IMR-90 (cell line): ENCODE measurements around the gene MLLT10. TPM values are rescaled to one million over a fixed set of nuclear protein-coding genes. Genes with fewer than 3 reads are reported as not detected.
"Not testable (repeated sequence)": the region's sequence is repeated elsewhere in the genome, so short reads cannot be mapped to it uniquely, and the experiment has no call there.

ENCODE experiments used
- ATAC-seq: fragments of 200-7000 bp; cut with Tn5 transposase; 2 replicates; pipeline ENCODE4 v1.9.1; 2020; ENCODE audit warnings: low read depth, mild to moderate bottlenecking, moderate library complexity
- BruUV-seq: library from RNA; stranded (reverse); fragments of 400-500 nt; replicated peaks from 2 replicates; lab custom pipeline; 2021; lab: Mats Ljungman, UMichigan
- CTCF ChIA-PET: fragments of 300-600 bp; formaldehyde crosslinking; extraction: SDS; loops from one replicate; lab custom pipeline; 2021; ENCODE audit warnings: antibody characterized with exemption; lab: Yijun Ruan, JAX
- POLR2A ChIA-PET: fragments of 300-600 bp; sonication (Branson Sonifier 250); formaldehyde crosslinking; loops from one replicate; lab custom pipeline; 2022; ENCODE audit warnings: antibody characterized with exemption; ENCODE audit not compliant: unreplicated experiment; lab: Charles Lee
- DNase-seq: peaks from one replicate; pipeline ENCODE4 v3.0.0; 2013
- H2AFZ ChIP-seq: replicated peaks from 2 replicates; pipeline ENCODE3; 2013; ENCODE audit warnings: low read length, mild to moderate bottlenecking; ENCODE audit not compliant: poor library complexity
- H2AK5ac ChIP-seq: 2 replicates; pipeline ENCODE4 v1.6.1; 2013; ENCODE audit warnings: low read depth, low read length, inconsistent platforms
- H2AK9ac ChIP-seq: replicated peaks from 2 replicates; pipeline ENCODE3; 2013; ENCODE audit warnings: mild to moderate bottlenecking, low read depth, low read length, moderate library complexity; ENCODE audit not compliant: poor library complexity
- H2BK120ac ChIP-seq: 2 replicates; pipeline ENCODE4 v1.6.1; 2013; ENCODE audit warnings: low read depth, low read length, inconsistent platforms
- H2BK15ac ChIP-seq: 3 replicates; pipeline ENCODE4 v1.6.1; 2013; ENCODE audit warnings: low read depth, low read length, inconsistent platforms
- H2BK20ac ChIP-seq: 2 replicates; pipeline ENCODE4 v1.6.1; 2013; ENCODE audit warnings: low read depth, mild to moderate bottlenecking, inconsistent platforms, low read length, moderate library complexity
- H2BK5ac ChIP-seq: 2 replicates; pipeline ENCODE4 v1.6.1; 2013; ENCODE audit warnings: mild to moderate bottlenecking, low read depth, low read length, inconsistent platforms; ENCODE audit not compliant: poor library complexity, severe bottlenecking
- H3K14ac ChIP-seq: replicated peaks from 2 replicates; pipeline ENCODE4 v1.6.1; 2013; ENCODE audit warnings: low read depth, low read length, inconsistent platforms
- H3K18ac ChIP-seq: 2 replicates; pipeline ENCODE4 v1.6.1; 2013; ENCODE audit warnings: low read depth, low read length, control low read depth
- H3K23ac ChIP-seq: 2 replicates; pipeline ENCODE4 v1.6.1; 2013; ENCODE audit warnings: low read depth, low read length, inconsistent platforms
- H3K27ac ChIP-seq: 2 replicates; pipeline ENCODE4 v1.5.1; 2013; ENCODE audit warnings: mild to moderate bottlenecking, control low read depth, low read length; ENCODE audit not compliant: insufficient read depth
- H3K27me3 ChIP-seq: 2 replicates; pipeline ENCODE4 v1.6.1; 2013; ENCODE audit warnings: low read length; ENCODE audit not compliant: control insufficient read depth, insufficient read depth
- H3K36me3 ChIP-seq: 2 replicates; pipeline ENCODE4 v1.6.1; 2013; ENCODE audit warnings: low read length, mixed read lengths; ENCODE audit not compliant: control insufficient read depth, insufficient read depth
- H3K4ac ChIP-seq: 2 replicates; pipeline ENCODE4 v1.6.1; 2013; ENCODE audit warnings: low read depth, low read length, inconsistent platforms
- H3K4me1 ChIP-seq: 2 replicates; pipeline ENCODE4 v1.6.1; 2013; ENCODE audit warnings: low read length, mixed read lengths; ENCODE audit not compliant: control insufficient read depth, insufficient read depth
- H3K4me2 ChIP-seq: 2 replicates; pipeline ENCODE4 v1.6.1; 2013; ENCODE audit warnings: low read depth, mild to moderate bottlenecking, control low read depth, low read length, moderate library complexity
- H3K4me3 ChIP-seq: 2 replicates; pipeline ENCODE4 v1.5.1; 2013; ENCODE audit warnings: low read depth, mild to moderate bottlenecking, control low read depth, low read length, moderate library complexity; ENCODE audit not compliant: insufficient read depth
- H3K56ac ChIP-seq: 2 replicates; pipeline ENCODE4 v1.6.1; 2013; ENCODE audit warnings: low read length, inconsistent platforms; ENCODE audit not compliant: insufficient read depth; ENCODE audit errors: extremely low read depth
- H3K79me1 ChIP-seq, 2 experiments: 2 replicates each; pipeline ENCODE4 v1.6.1; 2013; ENCODE audit warnings: low read length in 2 of 2, inconsistent platforms in 1 of 2, low read depth in 1 of 2
- H3K9ac ChIP-seq: 2 replicates; pipeline ENCODE4 v1.6.1; 2013; ENCODE audit warnings: low read depth, low read length, control low read depth
- H3K9me1 ChIP-seq: 2 replicates; pipeline ENCODE4 v1.6.1; 2013; ENCODE audit warnings: low read length, inconsistent platforms; ENCODE audit not compliant: insufficient read depth
- H3K9me3 ChIP-seq: 2 replicates; pipeline ENCODE4 v1.6.1; 2013; ENCODE audit warnings: low read length; ENCODE audit not compliant: control insufficient read depth, insufficient read depth
- H4K20me1 ChIP-seq: 2 replicates; pipeline ENCODE4 v1.6.1; 2013; ENCODE audit warnings: low read length, inconsistent platforms; ENCODE audit not compliant: insufficient read depth
- H4K5ac ChIP-seq: 2 replicates; pipeline ENCODE4 v1.6.1; 2013; ENCODE audit warnings: mild to moderate bottlenecking, low read depth, low read length, control low read depth
- H4K8ac ChIP-seq, 2 experiments: 2 replicates each; pipeline ENCODE4 v1.6.1; 2013; ENCODE audit warnings: low read depth in 2 of 2, low read length in 2 of 2, control low read depth in 1 of 2, inconsistent platforms in 1 of 2
- H4K91ac ChIP-seq: 2 replicates; pipeline ENCODE4 v1.6.1; 2013; ENCODE audit warnings: low read depth, low read length, inconsistent platforms; ENCODE audit not compliant: insufficient read depth
- CEBPB ChIP-seq: IDR thresholded peaks from 2 replicates; pipeline ENCODE4 v1.6.1; 2012; ENCODE audit warnings: low read depth, low read length, improper control_type of control experiment
- FOS ChIP-seq: fragments of 150-350 bp; IDR thresholded peaks from 2 replicates; pipeline ENCODE4 v1.6.1; 2016; ENCODE audit warnings: low read depth, low read length
- MAFK ChIP-seq: IDR thresholded peaks from 2 replicates; pipeline ENCODE4 v1.6.1; 2012; ENCODE audit warnings: low read depth, low read length, improper control_type of control experiment
- MAZ ChIP-seq: IDR thresholded peaks from 2 replicates; pipeline ENCODE4 v1.6.1; 2012; ENCODE audit warnings: low read depth, mild to moderate bottlenecking, low read length, improper control_type of control experiment, moderate library complexity, borderline replicate concordance
- MXI1 ChIP-seq: IDR thresholded peaks from 2 replicates; pipeline ENCODE4 v1.6.1; 2012; ENCODE audit warnings: low read depth, mild to moderate bottlenecking, low read length, moderate library complexity, borderline replicate concordance
- NFE2L2 ChIP-seq: fragments of 150-350 bp; IDR thresholded peaks from 2 replicates; pipeline ENCODE4 v1.6.1; 2016; ENCODE audit warnings: low read depth, mild to moderate bottlenecking, low read length
- RCOR1 ChIP-seq: IDR thresholded peaks from 2 replicates; pipeline ENCODE4 v1.6.1; 2012; ENCODE audit warnings: mild to moderate bottlenecking, low read length, improper control_type of control experiment; ENCODE audit not compliant: insufficient replicate concordance
- RFX5 ChIP-seq: IDR thresholded peaks from 2 replicates; pipeline ENCODE4 v1.8.0; 2012; ENCODE audit warnings: low read depth, mild to moderate bottlenecking, low read length, moderate library complexity
- SMC3 ChIP-seq: fragments of 150-350 bp; IDR thresholded peaks from 2 replicates; pipeline ENCODE4 v1.6.1; 2016; ENCODE audit warnings: low read depth, mild to moderate bottlenecking, antibody characterized with exemption, low read length, moderate library complexity
- USF2 ChIP-seq: fragments of 150-350 bp; IDR thresholded peaks from 2 replicates; pipeline ENCODE4 v1.6.1; 2017; ENCODE audit warnings: mild to moderate bottlenecking, antibody characterized with exemption, low read length, low read depth
- WGBS, 2 experiments: methylation state at CpG; one replicate each; pipeline versions ENCODE4 v1.1.5 to v1.1.7; 2013; ENCODE audit warnings: missing lambda C conversion rate in 2 of 2; ENCODE audit not compliant: insufficient read length in 1 of 2; ENCODE audit errors: extremely low coverage in 2 of 2; 5-methylcytosine and 5-hydroxymethylcytosine counted together
- dilution Hi-C: fragments of 300-500 bp; cut with HindIII; formaldehyde crosslinking; loops from one replicate; pipeline ENCODE4 v1.14.3; 2018; ENCODE audit warnings: low sequenced_read_pairs; ENCODE audit not compliant: unreplicated experiment
- in situ Hi-C: fragments of 300-500 bp; cut with MboI; formaldehyde crosslinking; loops from 3 replicates; pipeline ENCODE4 v1.14.3; 2019; ENCODE audit warnings: low sequenced_read_pairs, inconsistent platforms, mixed read lengths
- intact Hi-C: fragments of 100-400 bp; cut with micrococcal nuclease; formaldehyde crosslinking; loops from 2 replicates; pipeline ENCODE4 v1.10.0; 2022
- polyA plus RNA-seq, 3 experiments: library from polyadenylated mRNA; depleted of rRNA; stranded (reverse); fragments of >200 nt; gene quantifications; 2 replicates each; pipeline ENCODE4 v1.2.3, GENCODE V29; 2012; ENCODE audit warnings: low replicate concordance in 1 of 3
- total RNA-seq: library from RNA; depleted of rRNA; stranded (reverse); fragments of >200 nt; gene quantifications from 2 replicates; pipeline ENCODE4 v1.2.3, GENCODE V29; 2012

Gene MLLT10
- total and polyA plus RNA-seq, 2 of the 4 experiments (the other 2 are of a cell fraction): 22.5 to 29.0 TPM

GRCh38 chr10:21556527-21556926 is 22.5 kb downstream of the MLLT10 start:
- H4K8ac ChIP-seq: no peak overlapping the region
- no peak overlapping the region for H4K5ac ChIP-seq
- no peak overlapping the region for H2AK9ac ChIP-seq
- H2AFZ ChIP-seq: no peak overlapping the region
- no peak overlapping the region for H2BK20ac ChIP-seq
- H3K9me3 ChIP-seq: no peaks in the 10 kb centered on the region
- no peak overlapping the region for H3K4me2 ChIP-seq
- H2BK120ac ChIP-seq: no peak overlapping the region
- H2AK5ac ChIP-seq: no peak overlapping the region
- no peak for DNase-seq
- H2BK15ac ChIP-seq: no peak overlapping the region
- dilution Hi-C loops: no loop called here
- WGBS, 2 experiments: 77% methylated on average over 3 of the region's 8 CpGs; no CpG with 5 or more reads in 1 of the 2 experiments
- no peak overlapping the region for H3K23ac ChIP-seq
- no peak overlapping the region for H3K18ac ChIP-seq
- H3K4me1 ChIP-seq: no peaks in the 10 kb centered on the region
- intact Hi-C loops: no loop called here
- H3K14ac ChIP-seq: no peak overlapping the region
- no peaks in the 10 kb centered on the region for H3K9me1 ChIP-seq
- in situ Hi-C loops: no loop called here
- H3K4ac ChIP-seq: no peak overlapping the region
- ChIA-PET POLR2A (no interaction called here), CTCF (no interaction called here)
- H3K27me3 ChIP-seq: no peaks in the 10 kb centered on the region
- peaks cover 39% of the 10 kb centered on the region for H3K36me3 ChIP-seq
- BruUV-seq: no TSS peak
- no peak overlapping the region for H3K27ac ChIP-seq
- ATAC-seq: no peak
- H3K56ac ChIP-seq: no peak overlapping the region
- TF ChIP-seq FOS (no peak), NFE2L2 (no peak), MAFK (no peak), SMC3 (no peak), RCOR1 (no peak), MAZ (no peak), MXI1 (no peak), RFX5 (no peak), USF2 (no peak), CEBPB (no peak)
- H3K79me1 ChIP-seq: peaks cover 24 to 51% of the 10 kb centered on the region in 2 experiments
- H4K20me1 ChIP-seq: peaks cover 4% of the 10 kb centered on the region; the same call in 1 of the 2 replicates
- no peak overlapping the region for H3K4me3 ChIP-seq
- H4K91ac ChIP-seq: no peak overlapping the region
- no peak overlapping the region for H3K9ac ChIP-seq
- H2BK5ac ChIP-seq: no peak overlapping the region

- H4K8ac ChIP-seq, H2BK120ac ChIP-seq, H2BK20ac ChIP-seq, BruUV-seq, H2BK15ac ChIP-seq, H4K91ac ChIP-seq, ATAC-seq, DNase-seq, H2AFZ ChIP-seq, intact Hi-C loops, H2AK5ac ChIP-seq, H3K4me2 ChIP-seq, CTCF ChIA-PET, H3K27me3 ChIP-seq, H3K9ac ChIP-seq, in situ Hi-C loops, H3K9me1 ChIP-seq, H3K4me3 ChIP-seq, H3K56ac ChIP-seq, dilution Hi-C loops, H3K27ac ChIP-seq, H2AK9ac ChIP-seq, H3K18ac ChIP-seq, H3K23ac ChIP-seq, H3K14ac ChIP-seq, H3K9me3 ChIP-seq, H4K20me1 ChIP-seq, H3K4ac ChIP-seq, H3K4me1 ChIP-seq, H4K5ac ChIP-seq, H2BK5ac ChIP-seq, POLR2A ChIA-PET: not testable (repeated sequence)
- 93% methylated on average over 2 of the region's 7 CpGs; no CpG with 5 or more reads in 1 of the 2 experiments for WGBS, 2 experiments
- H3K36me3 ChIP-seq: peaks cover 26% of the 10 kb centered on the region
- H3K79me1 ChIP-seq: peaks cover 24 to 51% of the 10 kb centered on the region in 2 experiments
These were observed 25.0 kb downstream of the MLLT10 start for GRCh38 chr10:21558984-21559383.
